Measurements from ENCODE around the gene SERPINB6. TPM values are rescaled to one million over a fixed set of nuclear protein-coding genes. Genes with fewer than 3 reads are reported as not detected.

SERPINB6 gene
- total and polyA plus RNA-seq, 4 donors: 24.0 to 32.4 (median 31.8) TPM

DNA sequence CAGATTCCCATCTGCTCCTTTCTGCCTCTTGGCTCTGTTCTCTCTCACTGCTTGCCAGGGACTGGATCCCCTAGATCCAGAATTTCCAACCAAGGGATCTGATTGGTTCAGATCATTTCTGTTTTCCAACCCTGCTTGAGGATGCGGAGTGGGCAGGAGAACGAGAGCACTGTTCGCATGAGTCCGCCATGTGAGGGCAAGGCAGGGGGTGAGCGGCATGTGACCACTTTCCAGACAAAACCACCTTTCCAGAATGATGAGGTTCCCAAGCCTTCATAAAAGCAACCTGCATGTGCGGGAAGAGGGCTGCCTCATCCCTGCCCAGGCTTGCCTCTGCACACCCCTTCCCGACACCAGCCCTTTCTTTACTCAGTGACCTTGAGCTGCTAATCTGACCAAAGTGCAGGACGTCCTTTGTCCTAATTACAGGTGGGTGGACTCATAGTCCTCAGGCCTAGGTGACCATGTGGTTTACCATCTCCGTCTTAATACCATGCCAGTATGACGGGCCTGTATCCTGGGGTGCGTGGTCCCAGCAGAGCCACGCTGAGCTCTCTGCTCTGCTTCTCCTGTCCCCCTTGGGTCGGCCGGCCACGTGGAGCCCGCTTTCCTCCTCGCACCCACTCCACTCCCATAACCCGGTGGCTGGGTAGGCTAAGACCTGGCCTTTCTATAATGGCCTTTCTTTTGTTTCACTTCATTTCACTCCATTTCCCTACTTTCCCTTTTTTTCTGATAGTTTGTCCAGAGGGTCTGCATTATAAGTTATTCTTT is 42.7 kb upstream of the SERPINB6 start:
- no peaks in the 10 kb centered on the region for H3K27me3 ChIP-seq (ENCODE audit: control insufficient read depth in 4 of 4, insufficient read depth in 4 of 4, low read length in 3 of 4)
- no peak for TF ChIP-seq NR2F2 (IDR thresholded peaks at IDR 0.05)
- TF ChIP-seq HNF4G (IDR thresholded peaks at IDR 0.05): no peak
- TF ChIP-seq FOXA1 (IDR thresholded peaks at IDR 0.05): no peak
- TF ChIP-seq, protein P1, sequence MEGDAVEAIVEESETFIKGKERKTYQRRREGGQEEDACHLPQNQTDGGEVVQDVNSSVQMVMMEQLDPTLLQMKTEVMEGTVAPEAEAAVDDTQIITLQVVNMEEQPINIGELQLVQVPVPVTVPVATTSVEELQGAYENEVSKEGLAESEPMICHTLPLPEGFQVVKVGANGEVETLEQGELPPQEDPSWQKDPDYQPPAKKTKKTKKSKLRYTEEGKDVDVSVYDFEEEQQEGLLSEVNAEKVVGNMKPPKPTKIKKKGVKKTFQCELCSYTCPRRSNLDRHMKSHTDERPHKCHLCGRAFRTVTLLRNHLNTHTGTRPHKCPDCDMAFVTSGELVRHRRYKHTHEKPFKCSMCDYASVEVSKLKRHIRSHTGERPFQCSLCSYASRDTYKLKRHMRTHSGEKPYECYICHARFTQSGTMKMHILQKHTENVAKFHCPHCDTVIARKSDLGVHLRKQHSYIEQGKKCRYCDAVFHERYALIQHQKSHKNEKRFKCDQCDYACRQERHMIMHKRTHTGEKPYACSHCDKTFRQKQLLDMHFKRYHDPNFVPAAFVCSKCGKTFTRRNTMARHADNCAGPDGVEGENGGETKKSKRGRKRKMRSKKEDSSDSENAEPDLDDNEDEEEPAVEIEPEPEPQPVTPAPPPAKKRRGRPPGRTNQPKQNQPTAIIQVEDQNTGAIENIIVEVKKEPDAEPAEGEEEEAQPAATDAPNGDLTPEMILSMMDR (IDR thresholded peaks at IDR 0.05; ENCODE audit: low read depth, low read length, missing input control): no peak
- TF ChIP-seq TAF1 (conservative IDR thresholded peaks at IDR 0.05): no peak
- no peak for TF ChIP-seq EGR1 (IDR thresholded peaks at IDR 0.05; ENCODE audit: low read depth in 2 of 2)
- TF ChIP-seq, protein P2, sequence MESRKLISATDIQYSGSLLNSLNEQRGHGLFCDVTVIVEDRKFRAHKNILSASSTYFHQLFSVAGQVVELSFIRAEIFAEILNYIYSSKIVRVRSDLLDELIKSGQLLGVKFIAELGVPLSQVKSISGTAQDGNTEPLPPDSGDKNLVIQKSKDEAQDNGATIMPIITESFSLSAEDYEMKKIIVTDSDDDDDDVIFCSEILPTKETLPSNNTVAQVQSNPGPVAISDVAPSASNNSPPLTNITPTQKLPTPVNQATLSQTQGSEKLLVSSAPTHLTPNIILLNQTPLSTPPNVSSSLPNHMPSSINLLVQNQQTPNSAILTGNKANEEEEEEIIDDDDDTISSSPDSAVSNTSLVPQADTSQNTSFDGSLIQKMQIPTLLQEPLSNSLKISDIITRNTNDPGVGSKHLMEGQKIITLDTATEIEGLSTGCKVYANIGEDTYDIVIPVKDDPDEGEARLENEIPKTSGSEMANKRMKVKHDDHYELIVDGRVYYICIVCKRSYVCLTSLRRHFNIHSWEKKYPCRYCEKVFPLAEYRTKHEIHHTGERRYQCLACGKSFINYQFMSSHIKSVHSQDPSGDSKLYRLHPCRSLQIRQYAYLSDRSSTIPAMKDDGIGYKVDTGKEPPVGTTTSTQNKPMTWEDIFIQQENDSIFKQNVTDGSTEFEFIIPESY (IDR thresholded peaks at IDR 0.05): no peak
- no peak for TF ChIP-seq RAD21 (IDR thresholded peaks at IDR 0.05)
- no peak for TF ChIP-seq FOXA2 (IDR thresholded peaks at IDR 0.05)
- TF ChIP-seq, protein P3, sequence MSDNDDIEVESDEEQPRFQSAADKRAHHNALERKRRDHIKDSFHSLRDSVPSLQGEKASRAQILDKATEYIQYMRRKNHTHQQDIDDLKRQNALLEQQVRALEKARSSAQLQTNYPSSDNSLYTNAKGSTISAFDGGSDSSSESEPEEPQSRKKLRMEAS (IDR thresholded peaks at IDR 0.05): no peak
- TF ChIP-seq YY1 (IDR thresholded peaks at IDR 0.05): no peak
- no peak for TF ChIP-seq HNF4A (conservative IDR thresholded peaks at IDR 0.05)
- TF ChIP-seq, protein P4, sequence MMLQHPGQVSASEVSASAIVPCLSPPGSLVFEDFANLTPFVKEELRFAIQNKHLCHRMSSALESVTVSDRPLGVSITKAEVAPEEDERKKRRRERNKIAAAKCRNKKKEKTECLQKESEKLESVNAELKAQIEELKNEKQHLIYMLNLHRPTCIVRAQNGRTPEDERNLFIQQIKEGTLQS (IDR thresholded peaks at IDR 0.05): no peak
- TF ChIP-seq, protein P5, sequence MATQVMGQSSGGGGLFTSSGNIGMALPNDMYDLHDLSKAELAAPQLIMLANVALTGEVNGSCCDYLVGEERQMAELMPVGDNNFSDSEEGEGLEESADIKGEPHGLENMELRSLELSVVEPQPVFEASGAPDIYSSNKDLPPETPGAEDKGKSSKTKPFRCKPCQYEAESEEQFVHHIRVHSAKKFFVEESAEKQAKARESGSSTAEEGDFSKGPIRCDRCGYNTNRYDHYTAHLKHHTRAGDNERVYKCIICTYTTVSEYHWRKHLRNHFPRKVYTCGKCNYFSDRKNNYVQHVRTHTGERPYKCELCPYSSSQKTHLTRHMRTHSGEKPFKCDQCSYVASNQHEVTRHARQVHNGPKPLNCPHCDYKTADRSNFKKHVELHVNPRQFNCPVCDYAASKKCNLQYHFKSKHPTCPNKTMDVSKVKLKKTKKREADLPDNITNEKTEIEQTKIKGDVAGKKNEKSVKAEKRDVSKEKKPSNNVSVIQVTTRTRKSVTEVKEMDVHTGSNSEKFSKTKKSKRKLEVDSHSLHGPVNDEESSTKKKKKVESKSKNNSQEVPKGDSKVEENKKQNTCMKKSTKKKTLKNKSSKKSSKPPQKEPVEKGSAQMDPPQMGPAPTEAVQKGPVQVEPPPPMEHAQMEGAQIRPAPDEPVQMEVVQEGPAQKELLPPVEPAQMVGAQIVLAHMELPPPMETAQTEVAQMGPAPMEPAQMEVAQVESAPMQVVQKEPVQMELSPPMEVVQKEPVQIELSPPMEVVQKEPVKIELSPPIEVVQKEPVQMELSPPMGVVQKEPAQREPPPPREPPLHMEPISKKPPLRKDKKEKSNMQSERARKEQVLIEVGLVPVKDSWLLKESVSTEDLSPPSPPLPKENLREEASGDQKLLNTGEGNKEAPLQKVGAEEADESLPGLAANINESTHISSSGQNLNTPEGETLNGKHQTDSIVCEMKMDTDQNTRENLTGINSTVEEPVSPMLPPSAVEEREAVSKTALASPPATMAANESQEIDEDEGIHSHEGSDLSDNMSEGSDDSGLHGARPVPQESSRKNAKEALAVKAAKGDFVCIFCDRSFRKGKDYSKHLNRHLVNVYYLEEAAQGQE (IDR thresholded peaks at IDR 0.05): no peak
- H3K4me3 ChIP-seq (ENCODE audit: low read depth in 1 of 3, low read length in 3 of 3): no peak overlapping the region
- H3K4me1 ChIP-seq (ENCODE audit: control insufficient read depth in 4 of 4, insufficient read depth in 4 of 4, low read length in 3 of 4): peaks cover 0 to 6% (median 2%) of the 10 kb centered on the region in 4 donors
- no peak overlapping the region for H3K9ac ChIP-seq (ENCODE audit: low read depth in 1 of 2, low read length in 2 of 2)
- WGBS: 88% methylated on average over 18 of the region's 18 CpGs
- H3K9me3 ChIP-seq (ENCODE audit: control insufficient read depth in 4 of 4, low read length in 3 of 4): no peaks in the 10 kb centered on the region
- H3K36me3 ChIP-seq (ENCODE audit: control insufficient read depth in 4 of 4, insufficient read depth in 3 of 4, low read depth in 1 of 4, low read length in 3 of 4): peaks cover 14 to 66% (median 49%) of the 10 kb centered on the region in 4 donors
- peak overlapping the region in 1 of 2 donors; percentile 13 for H3K27ac ChIP-seq (ENCODE audit: low read depth in 1 of 2, low read length in 2 of 2)
- DNase-seq (ENCODE audit: low spot score): no peak

DNA sequence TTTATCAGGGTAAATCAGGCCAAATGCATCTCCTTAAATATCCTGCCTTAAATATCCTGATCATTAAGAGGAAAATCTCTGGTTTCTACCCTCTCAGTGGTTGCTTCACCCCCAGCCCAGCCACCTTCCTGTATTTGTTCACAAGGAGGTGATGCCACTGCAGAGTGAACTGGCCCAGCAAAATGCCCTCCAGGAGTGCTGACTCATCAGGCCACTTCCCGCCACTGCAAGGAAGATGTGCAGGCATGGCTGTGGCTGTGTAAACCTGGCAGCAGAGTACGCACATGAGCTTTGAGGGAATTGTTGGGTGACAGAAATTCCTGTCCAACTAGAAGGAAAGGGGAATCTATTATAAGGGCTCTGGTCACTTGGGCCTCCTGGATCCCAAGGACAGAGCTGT is 42.1 kb upstream of the SERPINB6 start:
- Histone ChIP-seq H3K36me3 (ENCODE audit: control insufficient read depth in 4 of 4, insufficient read depth in 3 of 4, low read depth in 1 of 4, low read length in 3 of 4) (peaks cover 14 to 66% (median 49%) of the 10 kb centered on the region in 4 donors), H3K4me3 (ENCODE audit: low read depth in 1 of 3, low read length in 3 of 3) (no peak overlapping the region), H3K27me3 (ENCODE audit: control insufficient read depth in 4 of 4, insufficient read depth in 4 of 4, low read length in 3 of 4) (no peaks in the 10 kb centered on the region), H3K9ac (ENCODE audit: low read depth in 1 of 2, low read length in 2 of 2) (no peak overlapping the region), H3K27ac (ENCODE audit: low read depth in 1 of 2, low read length in 2 of 2) (peak overlapping the region; percentile 38 to 48), H3K4me1 (ENCODE audit: control insufficient read depth in 4 of 4, insufficient read depth in 4 of 4, low read length in 3 of 4) (peaks cover 0 to 6% (median 2%) of the 10 kb centered on the region in 4 donors), H3K9me3 (ENCODE audit: control insufficient read depth in 4 of 4, low read length in 3 of 4) (no peaks in the 10 kb centered on the region)
- no peak for DNase-seq (ENCODE audit: low spot score)
- no peak for TF ChIP-seq RAD21 (IDR thresholded peaks at IDR 0.05)
- TF ChIP-seq JUND (IDR thresholded peaks at IDR 0.05): peak in 1 of 2 donors; percentile 20
- 53% methylated on average over 2 of the region's 2 CpGs for WGBS
